IMR-90 (cell line): ENCODE data around the gene PLD4. TPM values are rescaled to one million over a fixed set of nuclear protein-coding genes. Genes with fewer than 3 reads are reported as not detected.

ENCODE experiments used
- ATAC-seq: fragments of 200-7000 bp; cut with Tn5 transposase; 2 replicates; pipeline ENCODE4 v1.9.1; 2020; ENCODE audit warnings: low read depth, mild to moderate bottlenecking, moderate library complexity
- BruUV-seq: library from RNA; stranded (reverse); fragments of 400-500 nt; replicated peaks from 2 replicates; lab custom pipeline; 2021; lab: Mats Ljungman, UMichigan
- CTCF ChIA-PET: fragments of 300-600 bp; formaldehyde crosslinking; extraction: SDS; loops from one replicate; lab custom pipeline; 2021; ENCODE audit warnings: antibody characterized with exemption; lab: Yijun Ruan, JAX
- POLR2A ChIA-PET: fragments of 300-600 bp; sonication (Branson Sonifier 250); formaldehyde crosslinking; loops from one replicate; lab custom pipeline; 2022; ENCODE audit warnings: antibody characterized with exemption; ENCODE audit not compliant: unreplicated experiment; lab: Charles Lee
- DNase-seq: peaks from one replicate; pipeline ENCODE4 v3.0.0; 2013
- H2AFZ ChIP-seq: replicated peaks from 2 replicates; pipeline ENCODE3; 2013; ENCODE audit warnings: low read length, mild to moderate bottlenecking; ENCODE audit not compliant: poor library complexity
- H2AK5ac ChIP-seq: 2 replicates; pipeline ENCODE4 v1.6.1; 2013; ENCODE audit warnings: low read depth, low read length, inconsistent platforms
- H2AK9ac ChIP-seq: replicated peaks from 2 replicates; pipeline ENCODE3; 2013; ENCODE audit warnings: mild to moderate bottlenecking, low read depth, low read length, moderate library complexity; ENCODE audit not compliant: poor library complexity
- H2BK120ac ChIP-seq: 2 replicates; pipeline ENCODE4 v1.6.1; 2013; ENCODE audit warnings: low read depth, low read length, inconsistent platforms
- H2BK15ac ChIP-seq: 3 replicates; pipeline ENCODE4 v1.6.1; 2013; ENCODE audit warnings: low read depth, low read length, inconsistent platforms
- H2BK20ac ChIP-seq: 2 replicates; pipeline ENCODE4 v1.6.1; 2013; ENCODE audit warnings: low read depth, mild to moderate bottlenecking, inconsistent platforms, low read length, moderate library complexity
- H2BK5ac ChIP-seq: 2 replicates; pipeline ENCODE4 v1.6.1; 2013; ENCODE audit warnings: mild to moderate bottlenecking, low read depth, low read length, inconsistent platforms; ENCODE audit not compliant: poor library complexity, severe bottlenecking
- H3K14ac ChIP-seq: replicated peaks from 2 replicates; pipeline ENCODE4 v1.6.1; 2013; ENCODE audit warnings: low read depth, low read length, inconsistent platforms
- H3K18ac ChIP-seq: 2 replicates; pipeline ENCODE4 v1.6.1; 2013; ENCODE audit warnings: low read depth, low read length, control low read depth
- H3K23ac ChIP-seq: 2 replicates; pipeline ENCODE4 v1.6.1; 2013; ENCODE audit warnings: low read depth, low read length, inconsistent platforms
- H3K27ac ChIP-seq: 2 replicates; pipeline ENCODE4 v1.5.1; 2013; ENCODE audit warnings: mild to moderate bottlenecking, control low read depth, low read length; ENCODE audit not compliant: insufficient read depth
- H3K27me3 ChIP-seq: 2 replicates; pipeline ENCODE4 v1.6.1; 2013; ENCODE audit warnings: low read length; ENCODE audit not compliant: control insufficient read depth, insufficient read depth
- H3K36me3 ChIP-seq: 2 replicates; pipeline ENCODE4 v1.6.1; 2013; ENCODE audit warnings: low read length, mixed read lengths; ENCODE audit not compliant: control insufficient read depth, insufficient read depth
- H3K4ac ChIP-seq: 2 replicates; pipeline ENCODE4 v1.6.1; 2013; ENCODE audit warnings: low read depth, low read length, inconsistent platforms
- H3K4me1 ChIP-seq: 2 replicates; pipeline ENCODE4 v1.6.1; 2013; ENCODE audit warnings: low read length, mixed read lengths; ENCODE audit not compliant: control insufficient read depth, insufficient read depth
- H3K4me2 ChIP-seq: 2 replicates; pipeline ENCODE4 v1.6.1; 2013; ENCODE audit warnings: low read depth, mild to moderate bottlenecking, control low read depth, low read length, moderate library complexity
- H3K4me3 ChIP-seq: 2 replicates; pipeline ENCODE4 v1.5.1; 2013; ENCODE audit warnings: low read depth, mild to moderate bottlenecking, control low read depth, low read length, moderate library complexity; ENCODE audit not compliant: insufficient read depth
- H3K56ac ChIP-seq: 2 replicates; pipeline ENCODE4 v1.6.1; 2013; ENCODE audit warnings: low read length, inconsistent platforms; ENCODE audit not compliant: insufficient read depth; ENCODE audit errors: extremely low read depth
- H3K79me1 ChIP-seq, 2 experiments: 2 replicates each; pipeline ENCODE4 v1.6.1; 2013; ENCODE audit warnings: low read length in 2 of 2, inconsistent platforms in 1 of 2, low read depth in 1 of 2
- H3K9ac ChIP-seq: 2 replicates; pipeline ENCODE4 v1.6.1; 2013; ENCODE audit warnings: low read depth, low read length, control low read depth
- H3K9me1 ChIP-seq: 2 replicates; pipeline ENCODE4 v1.6.1; 2013; ENCODE audit warnings: low read length, inconsistent platforms; ENCODE audit not compliant: insufficient read depth
- H3K9me3 ChIP-seq: 2 replicates; pipeline ENCODE4 v1.6.1; 2013; ENCODE audit warnings: low read length; ENCODE audit not compliant: control insufficient read depth, insufficient read depth
- H4K20me1 ChIP-seq: 2 replicates; pipeline ENCODE4 v1.6.1; 2013; ENCODE audit warnings: low read length, inconsistent platforms; ENCODE audit not compliant: insufficient read depth
- H4K5ac ChIP-seq: 2 replicates; pipeline ENCODE4 v1.6.1; 2013; ENCODE audit warnings: mild to moderate bottlenecking, low read depth, low read length, control low read depth
- H4K8ac ChIP-seq, 2 experiments: 2 replicates each; pipeline ENCODE4 v1.6.1; 2013; ENCODE audit warnings: low read depth in 2 of 2, low read length in 2 of 2, control low read depth in 1 of 2, inconsistent platforms in 1 of 2
- H4K91ac ChIP-seq: 2 replicates; pipeline ENCODE4 v1.6.1; 2013; ENCODE audit warnings: low read depth, low read length, inconsistent platforms; ENCODE audit not compliant: insufficient read depth
- BHLHE40 ChIP-seq: fragments of 150-350 bp; IDR thresholded peaks from 2 replicates; pipeline ENCODE4 v1.6.1; 2016; ENCODE audit warnings: mild to moderate bottlenecking, low read depth, low read length
- CEBPB ChIP-seq: IDR thresholded peaks from 2 replicates; pipeline ENCODE4 v1.6.1; 2012; ENCODE audit warnings: low read depth, low read length, improper control_type of control experiment
- CHD1 ChIP-seq: IDR thresholded peaks from 2 replicates; pipeline ENCODE4 v1.6.1; 2012; ENCODE audit warnings: low read depth, low read length, improper control_type of control experiment
- MAFK ChIP-seq: IDR thresholded peaks from 2 replicates; pipeline ENCODE4 v1.6.1; 2012; ENCODE audit warnings: low read depth, low read length, improper control_type of control experiment
- MAZ ChIP-seq: IDR thresholded peaks from 2 replicates; pipeline ENCODE4 v1.6.1; 2012; ENCODE audit warnings: low read depth, mild to moderate bottlenecking, low read length, improper control_type of control experiment, moderate library complexity, borderline replicate concordance
- MXI1 ChIP-seq: IDR thresholded peaks from 2 replicates; pipeline ENCODE4 v1.6.1; 2012; ENCODE audit warnings: low read depth, mild to moderate bottlenecking, low read length, moderate library complexity, borderline replicate concordance
- NFE2L2 ChIP-seq: fragments of 150-350 bp; IDR thresholded peaks from 2 replicates; pipeline ENCODE4 v1.6.1; 2016; ENCODE audit warnings: low read depth, mild to moderate bottlenecking, low read length
- RAD21 ChIP-seq: IDR thresholded peaks from 2 replicates; pipeline ENCODE4 v1.6.1; 2012; ENCODE audit warnings: low read length, improper control_type of control experiment
- RCOR1 ChIP-seq: IDR thresholded peaks from 2 replicates; pipeline ENCODE4 v1.6.1; 2012; ENCODE audit warnings: mild to moderate bottlenecking, low read length, improper control_type of control experiment; ENCODE audit not compliant: insufficient replicate concordance
- RFX5 ChIP-seq: IDR thresholded peaks from 2 replicates; pipeline ENCODE4 v1.8.0; 2012; ENCODE audit warnings: low read depth, mild to moderate bottlenecking, low read length, moderate library complexity
- SMC3 ChIP-seq: fragments of 150-350 bp; IDR thresholded peaks from 2 replicates; pipeline ENCODE4 v1.6.1; 2016; ENCODE audit warnings: low read depth, mild to moderate bottlenecking, antibody characterized with exemption, low read length, moderate library complexity
- WGBS, 2 experiments: methylation state at CpG; one replicate each; pipeline versions ENCODE4 v1.1.5 to v1.1.7; 2013; ENCODE audit warnings: missing lambda C conversion rate in 2 of 2; ENCODE audit not compliant: insufficient read length in 1 of 2; ENCODE audit errors: extremely low coverage in 2 of 2; 5-methylcytosine and 5-hydroxymethylcytosine counted together
- dilution Hi-C: fragments of 300-500 bp; cut with HindIII; formaldehyde crosslinking; loops from one replicate; pipeline ENCODE4 v1.14.3; 2018; ENCODE audit warnings: low sequenced_read_pairs; ENCODE audit not compliant: unreplicated experiment
- in situ Hi-C: fragments of 300-500 bp; cut with MboI; formaldehyde crosslinking; loops from 3 replicates; pipeline ENCODE4 v1.14.3; 2019; ENCODE audit warnings: low sequenced_read_pairs, inconsistent platforms, mixed read lengths
- intact Hi-C: fragments of 100-400 bp; cut with micrococcal nuclease; formaldehyde crosslinking; loops from 2 replicates; pipeline ENCODE4 v1.10.0; 2022
- polyA plus RNA-seq, 3 experiments: library from polyadenylated mRNA; depleted of rRNA; stranded (reverse); fragments of >200 nt; gene quantifications; 2 replicates each; pipeline ENCODE4 v1.2.3, GENCODE V29; 2012; ENCODE audit warnings: low replicate concordance in 1 of 3
- total RNA-seq: library from RNA; depleted of rRNA; stranded (reverse); fragments of >200 nt; gene quantifications from 2 replicates; pipeline ENCODE4 v1.2.3, GENCODE V29; 2012
- TF ChIP-seq, protein P1 (sequence below): fragments of 150-350 bp; IDR thresholded peaks from 2 replicates; pipeline ENCODE4 v1.6.1; 2016; ENCODE audit warnings: low read depth, mild to moderate bottlenecking, low read length, moderate library complexity, borderline replicate concordance
- TF ChIP-seq, protein P2 (sequence below): conservative IDR thresholded peaks from 2 replicates; pipeline ENCODE4 v1.5.1; 2012; ENCODE audit warnings: mild to moderate bottlenecking, low read depth, low read length, improper control_type of control experiment
- TF ChIP-seq, protein P3 (sequence below): fragments of 150-350 bp; IDR thresholded peaks from 2 replicates; pipeline ENCODE4 v1.6.1; 2017; ENCODE audit warnings: mild to moderate bottlenecking, antibody characterized with exemption, low read length, low read depth

Gene PLD4
- total and polyA plus RNA-seq, 2 of the 4 experiments (the other 2 are of a cell fraction), result 0.05 TPM; not detected in 1

DNA sequence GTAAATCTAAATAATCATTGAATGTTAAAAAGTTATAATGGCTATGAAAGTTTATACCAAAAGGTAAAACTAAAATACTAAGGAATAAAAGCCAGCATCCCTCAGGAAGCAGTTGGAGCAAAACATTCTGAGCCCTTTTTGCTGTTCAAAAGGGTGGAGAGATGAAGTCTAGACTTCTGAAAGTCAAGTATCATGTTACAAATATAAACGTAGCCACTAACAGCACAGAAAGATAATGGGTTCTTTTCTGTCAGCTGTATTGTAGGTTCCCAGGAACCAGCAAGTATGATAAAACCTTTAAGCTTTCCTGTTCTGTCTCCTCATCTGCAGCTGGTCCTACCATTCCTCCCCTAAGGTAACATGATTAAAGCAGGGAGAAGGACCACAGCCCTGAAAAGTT lies 16.4 kb upstream of the PLD4 start:
- Histone ChIP-seq H3K36me3 (no peaks in the 10 kb centered on the region), H2BK15ac (no peak overlapping the region), H4K8ac (no peak overlapping the region), H4K91ac (no peak overlapping the region), H3K56ac (no peak overlapping the region), H2AK5ac (no peak overlapping the region), H3K9me1 (no peaks in the 10 kb centered on the region), H3K4me1 (peaks cover 2% of the 10 kb centered on the region; the same call in 1 of the 2 replicates), H3K23ac (no peak overlapping the region), H2BK5ac (no peak overlapping the region), H2BK20ac (no peak overlapping the region), H3K27ac (no peak overlapping the region), H3K18ac (no peak overlapping the region), H3K14ac (no peak overlapping the region), H3K4me2 (no peak overlapping the region), H3K4me3 (no peak overlapping the region), H3K9ac (no peak overlapping the region), H2AK9ac (no peak overlapping the region), H2AFZ (no peak overlapping the region), H3K9me3 (peaks cover 17% of the 10 kb centered on the region), H3K4ac (no peak overlapping the region), H4K20me1 (no peaks in the 10 kb centered on the region), H4K5ac (no peak overlapping the region), H3K27me3 (peaks cover 26% of the 10 kb centered on the region), H3K79me1 (no peaks in the 10 kb centered on the region), H2BK120ac (no peak overlapping the region)
- peak; percentile 28 for DNase-seq
- no TSS peak for BruUV-seq
- dilution Hi-C loops, result no loop called here
- TF ChIP-seq RFX5, result no peak
- no peak for TF ChIP-seq CEBPB
- TF ChIP-seq MXI1, result no peak
- TF ChIP-seq SMC3, result no peak
- no peak for TF ChIP-seq RAD21
- TF ChIP-seq MAZ, result no peak
- TF ChIP-seq, protein P1, sequence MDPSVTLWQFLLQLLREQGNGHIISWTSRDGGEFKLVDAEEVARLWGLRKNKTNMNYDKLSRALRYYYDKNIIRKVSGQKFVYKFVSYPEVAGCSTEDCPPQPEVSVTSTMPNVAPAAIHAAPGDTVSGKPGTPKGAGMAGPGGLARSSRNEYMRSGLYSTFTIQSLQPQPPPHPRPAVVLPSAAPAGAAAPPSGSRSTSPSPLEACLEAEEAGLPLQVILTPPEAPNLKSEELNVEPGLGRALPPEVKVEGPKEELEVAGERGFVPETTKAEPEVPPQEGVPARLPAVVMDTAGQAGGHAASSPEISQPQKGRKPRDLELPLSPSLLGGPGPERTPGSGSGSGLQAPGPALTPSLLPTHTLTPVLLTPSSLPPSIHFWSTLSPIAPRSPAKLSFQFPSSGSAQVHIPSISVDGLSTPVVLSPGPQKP, result no peak
- no peak for TF ChIP-seq CHD1
- TF ChIP-seq, protein P2, sequence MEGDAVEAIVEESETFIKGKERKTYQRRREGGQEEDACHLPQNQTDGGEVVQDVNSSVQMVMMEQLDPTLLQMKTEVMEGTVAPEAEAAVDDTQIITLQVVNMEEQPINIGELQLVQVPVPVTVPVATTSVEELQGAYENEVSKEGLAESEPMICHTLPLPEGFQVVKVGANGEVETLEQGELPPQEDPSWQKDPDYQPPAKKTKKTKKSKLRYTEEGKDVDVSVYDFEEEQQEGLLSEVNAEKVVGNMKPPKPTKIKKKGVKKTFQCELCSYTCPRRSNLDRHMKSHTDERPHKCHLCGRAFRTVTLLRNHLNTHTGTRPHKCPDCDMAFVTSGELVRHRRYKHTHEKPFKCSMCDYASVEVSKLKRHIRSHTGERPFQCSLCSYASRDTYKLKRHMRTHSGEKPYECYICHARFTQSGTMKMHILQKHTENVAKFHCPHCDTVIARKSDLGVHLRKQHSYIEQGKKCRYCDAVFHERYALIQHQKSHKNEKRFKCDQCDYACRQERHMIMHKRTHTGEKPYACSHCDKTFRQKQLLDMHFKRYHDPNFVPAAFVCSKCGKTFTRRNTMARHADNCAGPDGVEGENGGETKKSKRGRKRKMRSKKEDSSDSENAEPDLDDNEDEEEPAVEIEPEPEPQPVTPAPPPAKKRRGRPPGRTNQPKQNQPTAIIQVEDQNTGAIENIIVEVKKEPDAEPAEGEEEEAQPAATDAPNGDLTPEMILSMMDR, result no peak
- TF ChIP-seq, protein P3, sequence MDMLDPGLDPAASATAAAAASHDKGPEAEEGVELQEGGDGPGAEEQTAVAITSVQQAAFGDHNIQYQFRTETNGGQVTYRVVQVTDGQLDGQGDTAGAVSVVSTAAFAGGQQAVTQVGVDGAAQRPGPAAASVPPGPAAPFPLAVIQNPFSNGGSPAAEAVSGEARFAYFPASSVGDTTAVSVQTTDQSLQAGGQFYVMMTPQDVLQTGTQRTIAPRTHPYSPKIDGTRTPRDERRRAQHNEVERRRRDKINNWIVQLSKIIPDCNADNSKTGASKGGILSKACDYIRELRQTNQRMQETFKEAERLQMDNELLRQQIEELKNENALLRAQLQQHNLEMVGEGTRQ, result no peak
- TF ChIP-seq BHLHE40, result no peak
- no peak for TF ChIP-seq RCOR1
- no peak for TF ChIP-seq NFE2L2
- no peak for TF ChIP-seq MAFK
- WGBS, 2 experiments, result no CpG with 5 or more reads among the region's 1 CpG
- ChIA-PET CTCF (no interaction called here), POLR2A (no interaction called here)
- intact Hi-C loops, result no loop called here
- ATAC-seq, result peak; percentile 62; the same call in 1 of the 2 replicates
- in situ Hi-C loops, result no loop called here
